OCI-LY7 (cell line): ENCODE measurements around the gene ADAM33. TPM values are rescaled to one million over a fixed set of nuclear protein-coding genes. Genes with fewer than 3 reads are reported as not detected.
A peak's percentile ranks its signal among the peaks of the same experiment; 100 is the strongest.

Experiments
- BruUV-seq: library from RNA; stranded (reverse); fragments of 400-500 nt; replicated peaks from 2 replicates; lab custom pipeline; 2021; lab: Mats Ljungman, UMichigan
- CTCF ChIA-PET: fragments of 300-600 bp; sonication (Branson Sonifier 250); formaldehyde crosslinking; loops from one replicate; lab custom pipeline; 2022; ENCODE audit warnings: antibody characterized with exemption; ENCODE audit not compliant: unreplicated experiment; lab: Charles Lee
- POLR2A ChIA-PET: fragments of 300-600 bp; sonication (Branson Sonifier 250); formaldehyde crosslinking; loops from one replicate; lab custom pipeline; 2022; ENCODE audit warnings: antibody characterized with exemption; lab: Charles Lee
- DNase-seq: peaks from one replicate; pipeline ENCODE4 v3.0.0-alpha.2; 2015; ENCODE audit warnings: low spot score
- H2AFZ ChIP-seq: fragments of 200-600 bp; sonication (generic), shearing (Covaris generic); 2 replicates; pipeline ENCODE4 v1.6.1; 2014; ENCODE audit warnings: mild to moderate bottlenecking, antibody characterized with exemption, low read length, moderate library complexity
- H3K27ac ChIP-seq: fragments of 200-600 bp; sonication (generic); 2 replicates; pipeline ENCODE4 v1.5.1; 2014; ENCODE audit warnings: mixed run types, low read depth, mild to moderate bottlenecking, moderate library complexity, low read length, inconsistent platforms; ENCODE audit not compliant: poor library complexity, severe bottlenecking
- H3K36me3 ChIP-seq: fragments of 200-600 bp; sonication (generic); 2 replicates; pipeline ENCODE4 v1.6.1; 2014; ENCODE audit warnings: mild to moderate bottlenecking, antibody characterized with exemption, low read length, moderate library complexity, mixed read lengths; ENCODE audit not compliant: insufficient read depth
- H3K4me1 ChIP-seq: fragments of 200-600 bp; sonication (generic); 2 replicates; pipeline ENCODE4 v1.5.1; 2014; ENCODE audit warnings: mild to moderate bottlenecking, low read length; ENCODE audit not compliant: insufficient read depth, poor library complexity, severe bottlenecking
- H3K4me2 ChIP-seq: fragments of 200-600 bp; sonication (generic); 2 replicates; pipeline ENCODE4 v1.6.1; 2014; ENCODE audit warnings: mild to moderate bottlenecking, low read length
- H3K4me3 ChIP-seq: fragments of 200-600 bp; sonication (generic); 2 replicates; pipeline ENCODE4 v1.5.1; 2014; ENCODE audit warnings: mild to moderate bottlenecking, low read depth, low read length; ENCODE audit not compliant: poor library complexity, severe bottlenecking
- H3K79me2 ChIP-seq: fragments of 200-600 bp; sonication (generic); 2 replicates; pipeline ENCODE4 v1.6.1; 2016; ENCODE audit warnings: low read depth, mild to moderate bottlenecking, low read length, moderate library complexity, mixed read lengths; ENCODE audit not compliant: insufficient read depth
- H3K9me2 ChIP-seq: fragments of 200-600 bp; sonication (generic); 2 replicates; pipeline ENCODE4 v1.6.1; 2016; ENCODE audit warnings: mild to moderate bottlenecking, low read length, mixed read lengths; ENCODE audit not compliant: insufficient read depth
- H3K9me3 ChIP-seq: fragments of 200-600 bp; sonication (generic); 2 replicates; pipeline ENCODE4 v1.6.1; 2014; ENCODE audit warnings: mild to moderate bottlenecking, mixed run types, low read length, mixed read lengths
- H4K20me1 ChIP-seq: fragments of 200-600 bp; sonication (generic); 2 replicates; pipeline ENCODE4 v1.6.1; 2014; ENCODE audit warnings: mild to moderate bottlenecking, antibody characterized with exemption, low read length, moderate library complexity, mixed read lengths; ENCODE audit not compliant: insufficient read depth
- CTCF ChIP-seq: fragments of 200-600 bp; sonication (generic); conservative IDR thresholded peaks from 2 replicates; pipeline ENCODE4 v1.5.1; 2014; ENCODE audit warnings: mild to moderate bottlenecking, antibody characterized with exemption, low read length, moderate library complexity, mixed read lengths
- EZH2phosphoT487 ChIP-seq: fragments of 200-600 bp; sonication (generic); IDR thresholded peaks from 2 replicates; pipeline ENCODE4 v1.6.1; 2018; ENCODE audit warnings: low read depth, borderline replicate concordance, mild to moderate bottlenecking, mixed run types, antibody characterized with exemption, low read length, moderate library complexity, mixed read lengths
- intact Hi-C: fragments of 100-400 bp; cut with micrococcal nuclease; formaldehyde crosslinking; loops from one replicate; pipeline ENCODE4 v1.10.0; 2022; ENCODE audit not compliant: unreplicated experiment
- total RNA-seq, 2 experiments: library from RNA; depleted of rRNA in 1 of 2; stranded (reverse); fragments of >200 nt in 1 of 2; shearing (Covaris generic) in 1 of 2; gene quantifications; 2 replicates each; pipeline ENCODE4 v1.2.3, GENCODE V29; 2014 to 2022

The ADAM33 gene
- total RNA-seq, 2 experiments from 2014 or later, result not detected

- Histone ChIP-seq H3K4me2 (no peak overlapping the region), H3K36me3 (no peaks in the 10 kb centered on the region), H3K4me1 (no peaks in the 10 kb centered on the region), H4K20me1 (no peaks in the 10 kb centered on the region), H3K79me2 (no peaks in the 10 kb centered on the region), H3K9me3 (no peaks in the 10 kb centered on the region), H3K9me2 (no peaks in the 10 kb centered on the region), H3K4me3 (no peak overlapping the region), H3K27ac (no peak overlapping the region), H2AFZ (no peak overlapping the region)
- no TSS peak for BruUV-seq
- ChIA-PET CTCF (no interaction called here), POLR2A (no interaction called here)
- intact Hi-C loops, result no loop called here
- no peak for DNase-seq
- no peak for TF ChIP-seq CTCF
- no peak for TF ChIP-seq EZH2phosphoT487
Measured at GRCh38 chr20:3627476-3627875, 54.3 kb downstream of the ADAM33 start.

- Histone ChIP-seq H3K36me3 (no peaks in the 10 kb centered on the region), H3K9me2 (no peaks in the 10 kb centered on the region), H3K9me3 (no peaks in the 10 kb centered on the region), H3K4me3 (no peak overlapping the region), H4K20me1 (no peaks in the 10 kb centered on the region), H3K4me2 (no peak overlapping the region), H3K4me1 (no peaks in the 10 kb centered on the region), H3K79me2 (no peaks in the 10 kb centered on the region), H2AFZ (no peak overlapping the region), H3K27ac (no peak overlapping the region)
- ChIA-PET POLR2A (no interaction called here), CTCF (no interaction called here)
- no TSS peak for BruUV-seq
- intact Hi-C loops, result no loop called here
- TF ChIP-seq EZH2phosphoT487 (no peak), CTCF (no peak)
- DNase-seq, result no peak
Measured at GRCh38 chr20:3622406-3622805, 59.4 kb downstream of the ADAM33 start.

GRCh38 chr20:3621111-3621510 is 60.7 kb downstream of the ADAM33 start:
- no TSS peak for BruUV-seq
- ChIA-PET POLR2A (interaction anchor here (0.6 kb wide), 1 partner anchor 631 kb away, joined by 3 read pairs; no protein-coding TSS in a partner anchor), CTCF (interaction anchor here (1.0 kb wide), 1 partner anchor 58 kb away, joined by 3 read pairs; no protein-coding TSS in a partner anchor)
- DNase-seq, result peak; percentile 12
- Histone ChIP-seq H3K79me2 (no peaks in the 10 kb centered on the region), H4K20me1 (no peaks in the 10 kb centered on the region), H3K4me2 (no peak overlapping the region), H2AFZ (no peak overlapping the region), H3K4me1 (no peaks in the 10 kb centered on the region), H3K4me3 (no peak overlapping the region), H3K9me2 (no peaks in the 10 kb centered on the region), H3K36me3 (no peaks in the 10 kb centered on the region), H3K27ac (no peak overlapping the region), H3K9me3 (no peaks in the 10 kb centered on the region)
- TF ChIP-seq CTCF, result peak; percentile 64
- no peak for TF ChIP-seq EZH2phosphoT487
- intact Hi-C loops, result loop anchor here (1.0 kb wide), 1 partner anchor 58 kb away; no protein-coding TSS in a partner anchor

Other genes with a start within 250 kb of the ADAM33 start
- gene ATRN, start 211.0 kb downstream of the ADAM33 start, total RNA-seq (2014; rRNA removed; shearing (Covaris generic)), result 0.03 and 0.09 TPM in 2 replicates
- 3.7 and 4.5 TPM in 2 replicates for gene ATRN, start 211.0 kb downstream of the ADAM33 start, total RNA-seq (2022)
- not detected in 2 replicates for gene GFRA4, start 18.6 kb downstream of the ADAM33 start, total RNA-seq (2014; rRNA removed; shearing (Covaris generic))
- gene GFRA4, start 18.6 kb downstream of the ADAM33 start, total RNA-seq (2022), result not detected in 2 replicates
- gene SIGLEC1, start 30.6 kb upstream of the ADAM33 start, total RNA-seq (2014; rRNA removed; shearing (Covaris generic)), result not detected in 2 replicates
- 0.11 TPM in 1 of 2 replicates, not detected in the other for gene SIGLEC1, start 30.6 kb upstream of the ADAM33 start, total RNA-seq (2022)
- not detected in 2 replicates for gene HSPA12B, start 50.7 kb upstream of the ADAM33 start, total RNA-seq (2014; rRNA removed; shearing (Covaris generic))
- not detected in 2 replicates for gene HSPA12B, start 50.7 kb upstream of the ADAM33 start, total RNA-seq (2022)
- gene ADISSP, start 85.7 kb upstream of the ADAM33 start, total RNA-seq (2014; rRNA removed; shearing (Covaris generic)), result 62.1 and 66.7 TPM in 2 replicates
- gene ADISSP, start 85.7 kb upstream of the ADAM33 start, total RNA-seq (2022), result 58.7 and 64.4 TPM in 2 replicates
- 0.09 and 0.10 TPM in 2 replicates for gene SPEF1, start 99.4 kb upstream of the ADAM33 start, total RNA-seq (2014; rRNA removed; shearing (Covaris generic))
- gene SPEF1, start 99.4 kb upstream of the ADAM33 start, total RNA-seq (2022), result 0.27 TPM in 1 of 2 replicates, not detected in the other
- gene CENPB, start 104.7 kb upstream of the ADAM33 start, total RNA-seq (2014; rRNA removed; shearing (Covaris generic)), result 32.5 and 39.1 TPM in 2 replicates
- gene CENPB, start 104.7 kb upstream of the ADAM33 start, total RNA-seq (2022), result 31.2 and 34.8 TPM in 2 replicates
- 86.1 and 89.2 TPM in 2 replicates for gene CDC25B, start 114.3 kb upstream of the ADAM33 start, total RNA-seq (2014; rRNA removed; shearing (Covaris generic))
- gene CDC25B, start 114.3 kb upstream of the ADAM33 start, total RNA-seq (2022), result 119 and 147 TPM in 2 replicates
- 6.2 and 9.8 TPM in 2 replicates for gene AP5S1, start 138.5 kb upstream of the ADAM33 start, total RNA-seq (2014; rRNA removed; shearing (Covaris generic))
- 9.9 and 12.1 TPM in 2 replicates for gene AP5S1, start 138.5 kb upstream of the ADAM33 start, total RNA-seq (2022)
- 15.3 and 19.8 TPM in 2 replicates for gene MAVS, start 164.8 kb upstream of the ADAM33 start, total RNA-seq (2014; rRNA removed; shearing (Covaris generic))
- gene MAVS, start 164.8 kb upstream of the ADAM33 start, total RNA-seq (2022), result 35.5 and 37.2 TPM in 2 replicates
- gene PANK2, start 207.4 kb upstream of the ADAM33 start, total RNA-seq (2014; rRNA removed; shearing (Covaris generic)), result 40.9 and 46.1 TPM in 2 replicates
- 66.6 and 71.3 TPM in 2 replicates for gene PANK2, start 207.4 kb upstream of the ADAM33 start, total RNA-seq (2022)